MG63 (cell line): Measurements from ENCODE around the gene ADGRL4. TPM values are rescaled to one million over a fixed set of nuclear protein-coding genes. Genes with fewer than 3 reads are reported as not detected.
"Not testable (repeated sequence)": the region's sequence is repeated elsewhere in the genome, so short reads cannot be mapped to it uniquely, and the experiment has no call there.

Experiments used
- DNase-seq: peaks from one replicate; pipeline ENCODE4 v3.0.0-alpha.2; 2020
- H3K27me3 ChIP-seq: fragments of 250-450 bp; sonication (Bioruptor Pico); 2 replicates; pipeline ENCODE4 v1.5.1; 2020; ENCODE audit warnings: mild to moderate bottlenecking, moderate library complexity
- H3K36me3 ChIP-seq: fragments of 250-450 bp; sonication (Bioruptor Pico); 2 replicates; pipeline ENCODE4 v1.5.1; 2020; ENCODE audit warnings: mild to moderate bottlenecking, moderate library complexity
- H3K4me3 ChIP-seq: fragments of 250-450 bp; sonication (Bioruptor Pico); 2 replicates; pipeline ENCODE4 v1.5.1; 2020; ENCODE audit warnings: mild to moderate bottlenecking, moderate library complexity
- H3K9me3 ChIP-seq: fragments of 250-450 bp; sonication (Bioruptor Pico); 2 replicates; pipeline ENCODE4 v1.5.1; 2020; ENCODE audit warnings: mild to moderate bottlenecking, moderate library complexity
- total RNA-seq: library from RNA; depleted of rRNA; stranded (reverse); fragments of >200 nt; shearing (Covaris generic); gene quantifications from 2 replicates; pipeline ENCODE4 v1.2.3, GENCODE V29; 2014; ENCODE audit warnings: low replicate concordance

ADGRL4 gene
- total RNA-seq, 1 experiment from 2014 or later = 0.49 TPM

GRCh38 chr1:78972723-78973122 lies 33.8 kb downstream of the ADGRL4 start:
- H3K27me3 ChIP-seq = no peaks in the 10 kb centered on the region
- DNase-seq = no peak
- no peaks in the 10 kb centered on the region for H3K36me3 ChIP-seq
- H3K9me3 ChIP-seq = no peaks in the 10 kb centered on the region
- no peak overlapping the region for H3K4me3 ChIP-seq

GRCh38 chr1:78967091-78967490 lies 39.4 kb downstream of the ADGRL4 start:
- DNase-seq, H3K4me3 ChIP-seq, H3K27me3 ChIP-seq, H3K36me3 ChIP-seq: not testable (repeated sequence)
- H3K9me3 ChIP-seq = peaks cover 10% of the 10 kb centered on the region

- no peak for DNase-seq
- Histone ChIP-seq H3K9me3 (no peaks in the 10 kb centered on the region), H3K4me3 (no peak overlapping the region), H3K27me3 (no peaks in the 10 kb centered on the region), H3K36me3 (no peaks in the 10 kb centered on the region)
These were observed 47.8 kb downstream of the ADGRL4 start for GRCh38 chr1:78958711-78959110.

GRCh38 chr1:78950826-78951225 lies 55.7 kb downstream of the ADGRL4 start:
- Histone ChIP-seq H3K4me3 (no peak overlapping the region), H3K36me3 (no peaks in the 10 kb centered on the region), H3K27me3 (no peaks in the 10 kb centered on the region), H3K9me3 (no peaks in the 10 kb centered on the region)
- DNase-seq = no peak

- no peaks in the 10 kb centered on the region for H3K36me3 ChIP-seq
- no peaks in the 10 kb centered on the region for H3K9me3 ChIP-seq
- H3K27me3 ChIP-seq = no peaks in the 10 kb centered on the region
- H3K4me3 ChIP-seq = no peak overlapping the region
- no peak for DNase-seq
These were observed 57.3 kb downstream of the ADGRL4 start for GRCh38 chr1:78949227-78949626.

- DNase-seq = no peak
- Histone ChIP-seq H3K9me3 (no peaks in the 10 kb centered on the region), H3K36me3 (no peaks in the 10 kb centered on the region), H3K27me3 (no peaks in the 10 kb centered on the region), H3K4me3 (no peak overlapping the region)
These were observed 87.4 kb downstream of the ADGRL4 start for GRCh38 chr1:78919150-78919549.

- H3K4me3 ChIP-seq = no peak overlapping the region
- no peaks in the 10 kb centered on the region for H3K9me3 ChIP-seq
- DNase-seq = no peak
- no peaks in the 10 kb centered on the region for H3K36me3 ChIP-seq
- H3K27me3 ChIP-seq = no peaks in the 10 kb centered on the region
These were observed 88.4 kb downstream of the ADGRL4 start for GRCh38 chr1:78918157-78918556.

- H3K27me3 ChIP-seq = no peaks in the 10 kb centered on the region
- DNase-seq = no peak
These were observed 89.5 kb downstream of the ADGRL4 start for GRCh38 chr1:78916986-78917385.

GRCh38 chr1:78913950-78914349 lies 92.6 kb downstream of the ADGRL4 start:
- Histone ChIP-seq H3K9me3 (no peaks in the 10 kb centered on the region), H3K4me3 (no peak overlapping the region), H3K36me3 (no peaks in the 10 kb centered on the region), H3K27me3 (no peaks in the 10 kb centered on the region)
- no peak for DNase-seq

More at GRCh38 chr1:78916986-78917385, 89.5 kb downstream of the ADGRL4 start:
- Histone ChIP-seq H3K9me3 (no peaks in the 10 kb centered on the region), H3K36me3 (no peaks in the 10 kb centered on the region), H3K4me3 (no peak overlapping the region)

GRCh38 chr1:78911956-78912880 lies 94.3 kb downstream of the ADGRL4 start:
- DNase-seq = no peak
- no peaks in the 10 kb centered on the region for H3K27me3 ChIP-seq
- no peaks in the 10 kb centered on the region for H3K36me3 ChIP-seq
- H3K9me3 ChIP-seq = no peaks in the 10 kb centered on the region
- H3K4me3 ChIP-seq = no peak overlapping the region

GRCh38 chr1:78902641-78903040 lies 103.9 kb downstream of the ADGRL4 start:
- no peak overlapping the region for H3K4me3 ChIP-seq
- H3K27me3 ChIP-seq = no peaks in the 10 kb centered on the region
- no peaks in the 10 kb centered on the region for H3K36me3 ChIP-seq
- H3K9me3 ChIP-seq = no peaks in the 10 kb centered on the region
- no peak for DNase-seq

- no peaks in the 10 kb centered on the region for H3K27me3 ChIP-seq
- no peaks in the 10 kb centered on the region for H3K9me3 ChIP-seq
- no peak for DNase-seq
- H3K4me3 ChIP-seq = no peak overlapping the region
- H3K36me3 ChIP-seq = no peaks in the 10 kb centered on the region
These were observed 111.7 kb downstream of the ADGRL4 start for GRCh38 chr1:78894811-78895210.

GRCh38 chr1:78892260-78892840 lies 114.2 kb downstream of the ADGRL4 start:
- Histone ChIP-seq H3K27me3 (no peaks in the 10 kb centered on the region), H3K36me3 (no peaks in the 10 kb centered on the region), H3K9me3 (no peaks in the 10 kb centered on the region), H3K4me3 (no peak overlapping the region)
- no peak for DNase-seq

- Histone ChIP-seq H3K4me3 (no peak overlapping the region), H3K27me3 (no peaks in the 10 kb centered on the region), H3K36me3 (no peaks in the 10 kb centered on the region), H3K9me3 (no peaks in the 10 kb centered on the region)
- DNase-seq = no peak
These were observed 119.1 kb downstream of the ADGRL4 start for GRCh38 chr1:78887458-78887857.

- Histone ChIP-seq H3K27me3 (no peaks in the 10 kb centered on the region), H3K9me3 (no peaks in the 10 kb centered on the region), H3K36me3 (no peaks in the 10 kb centered on the region), H3K4me3 (no peak overlapping the region)
- peak; percentile 2 for DNase-seq
These were observed 121.7 kb downstream of the ADGRL4 start for GRCh38 chr1:78884685-78885452.

GRCh38 chr1:78880223-78880622 lies 126.3 kb downstream of the ADGRL4 start:
- no peak overlapping the region for H3K4me3 ChIP-seq
- no peaks in the 10 kb centered on the region for H3K9me3 ChIP-seq
- no peaks in the 10 kb centered on the region for H3K36me3 ChIP-seq
- no peaks in the 10 kb centered on the region for H3K27me3 ChIP-seq
- no peak for DNase-seq

- not testable (repeated sequence) for H3K9me3 ChIP-seq, H3K27me3 ChIP-seq, H3K4me3 ChIP-seq, DNase-seq, H3K36me3 ChIP-seq
These were observed 130.5 kb downstream of the ADGRL4 start for GRCh38 chr1:78875986-78876385.
